GM18858 (cell line): Measurements from ENCODE around the gene CIROP.
"Not testable (repeated sequence)": the region's sequence is repeated elsewhere in the genome, so short reads cannot be mapped to it uniquely, and the experiment has no call there.

Source experiments
- ATAC-seq: cut with Tn5 transposase; IDR thresholded peaks from one replicate; pipeline ENCODE4 v1.9.1; 2021; ENCODE audit not compliant: unreplicated experiment

CIROP gene

GRCh38 chr14:23115039-23115731 lies 10.4 kb upstream of the CIROP start:
- no peak for ATAC-seq

GRCh38 chr14:23114669-23115038 lies 9.9 kb upstream of the CIROP start:
- ATAC-seq: no peak

DNA sequence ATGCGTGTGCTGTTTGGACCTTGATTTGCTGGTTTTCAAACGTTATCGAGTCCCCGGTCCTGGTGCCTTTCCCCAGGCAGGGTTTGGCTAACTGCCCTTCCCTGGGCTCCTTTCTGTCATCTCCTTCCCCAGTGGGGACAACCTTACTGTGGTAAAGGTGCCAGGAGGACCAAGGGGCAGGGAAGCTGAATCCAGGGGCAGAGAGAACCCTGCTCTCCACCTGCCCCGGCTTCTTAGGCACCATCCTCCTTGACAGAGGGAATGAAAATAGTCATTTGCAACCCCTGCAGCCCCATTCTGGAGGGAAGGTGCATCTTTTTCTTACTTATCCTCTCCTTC lies 9.3 kb upstream of the CIROP start:
- ATAC-seq: no peak

- no peak for ATAC-seq
These were observed 8.8 kb upstream of the CIROP start for GRCh38 chr14:23113431-23114119.

DNA sequence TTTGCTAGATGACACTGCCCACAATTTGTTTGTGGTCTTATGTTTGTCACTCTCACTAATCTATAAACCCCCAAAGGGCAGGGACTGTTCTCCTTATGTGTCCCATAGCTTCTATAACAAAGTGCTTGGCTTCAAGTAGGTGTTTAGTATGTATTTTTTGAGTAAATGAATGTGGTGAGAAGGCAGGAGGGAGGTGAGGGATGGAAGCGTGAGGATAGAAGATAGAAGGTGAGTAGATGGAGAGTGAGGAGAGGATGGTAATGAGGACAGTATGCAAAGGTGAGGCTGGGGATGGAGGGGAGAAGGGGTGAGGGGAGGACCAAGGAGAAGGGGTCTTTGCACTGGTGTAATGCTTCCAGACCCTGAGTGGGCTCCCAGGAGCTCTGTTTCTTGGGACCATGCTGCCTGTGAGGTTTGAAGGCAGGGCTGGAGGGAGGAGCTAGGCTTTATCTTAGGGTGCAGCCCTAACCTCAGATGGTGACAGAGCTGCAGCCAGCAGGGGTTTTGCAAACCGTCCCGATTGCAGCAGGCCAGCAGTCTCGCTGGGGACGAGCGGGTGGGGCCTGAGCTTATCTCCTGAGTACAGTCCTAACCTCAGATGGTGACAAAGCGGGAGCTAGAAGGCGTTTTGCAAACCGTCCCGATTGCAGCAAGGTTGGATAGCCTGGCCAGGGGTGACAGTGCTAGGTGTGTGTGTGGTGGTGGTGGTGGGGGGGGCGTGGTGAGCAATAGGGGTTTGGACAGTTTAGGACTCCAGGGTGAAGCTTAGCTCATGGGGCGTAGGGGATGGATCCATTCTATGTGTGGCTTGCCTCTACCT lies 7.8 kb upstream of the CIROP start:
- ATAC-seq: no peak

DNA sequence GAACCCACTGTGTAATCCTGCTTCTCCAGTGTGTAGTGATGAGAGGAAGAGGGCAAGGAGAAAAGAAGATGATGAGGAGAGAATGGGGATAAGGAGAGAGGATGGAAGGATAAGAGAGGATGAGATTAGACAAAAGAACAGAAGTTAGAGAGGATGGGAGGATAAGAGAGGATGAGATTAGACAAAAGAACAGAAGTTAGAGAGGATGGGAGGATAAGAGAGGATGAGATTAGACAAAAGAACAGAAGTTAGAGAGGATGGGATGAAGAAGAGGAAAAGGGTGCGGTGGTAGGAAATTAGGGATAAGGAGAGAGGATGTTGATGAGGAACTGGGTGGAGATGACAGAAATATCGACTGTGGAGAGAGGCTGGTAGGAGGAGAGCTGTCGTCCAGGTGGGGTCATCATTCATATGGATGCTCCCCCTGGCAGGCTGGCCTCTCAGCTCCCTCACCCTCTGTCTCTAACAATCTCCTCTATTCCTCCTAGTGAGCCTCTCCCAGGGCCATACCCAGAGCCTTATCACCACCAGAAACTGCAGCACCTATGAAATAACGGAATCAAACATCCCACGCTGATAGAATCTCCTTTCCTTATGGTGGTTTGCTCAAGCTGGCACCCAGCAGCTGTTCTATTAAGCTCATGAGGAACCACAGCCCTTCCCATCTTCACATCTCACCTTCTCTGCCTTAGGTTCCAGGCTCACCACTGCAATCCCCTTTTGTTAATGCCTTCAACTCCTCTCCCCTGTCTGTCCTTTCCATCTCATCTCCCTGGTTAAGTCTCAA lies 6.0 kb upstream of the CIROP start:
- ATAC-seq: no peak

DNA sequence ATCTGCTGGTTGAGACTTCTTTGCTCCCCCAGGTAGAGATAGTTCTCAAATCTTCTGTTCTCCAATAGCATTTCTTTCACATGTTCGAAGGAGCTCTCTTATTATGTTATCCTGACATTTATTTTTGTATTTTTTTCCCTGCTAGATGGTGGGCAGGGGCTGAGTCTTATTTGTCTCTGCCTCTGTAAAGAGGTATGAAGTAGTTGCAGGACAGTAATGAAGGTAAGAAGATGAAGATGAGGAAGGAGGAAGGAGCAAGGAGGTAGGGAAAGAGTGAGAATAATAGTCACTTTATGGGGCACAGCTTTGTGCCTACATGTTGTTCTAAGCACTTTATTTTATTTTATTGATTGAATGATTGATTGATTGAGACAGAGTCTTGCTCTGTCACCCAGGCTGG lies 5.0 kb upstream of the CIROP start:
- ATAC-seq: no peak

- not testable (repeated sequence) for ATAC-seq
These were observed 3.4 kb upstream of the CIROP start for GRCh38 chr14:23108169-23108568.

DNA sequence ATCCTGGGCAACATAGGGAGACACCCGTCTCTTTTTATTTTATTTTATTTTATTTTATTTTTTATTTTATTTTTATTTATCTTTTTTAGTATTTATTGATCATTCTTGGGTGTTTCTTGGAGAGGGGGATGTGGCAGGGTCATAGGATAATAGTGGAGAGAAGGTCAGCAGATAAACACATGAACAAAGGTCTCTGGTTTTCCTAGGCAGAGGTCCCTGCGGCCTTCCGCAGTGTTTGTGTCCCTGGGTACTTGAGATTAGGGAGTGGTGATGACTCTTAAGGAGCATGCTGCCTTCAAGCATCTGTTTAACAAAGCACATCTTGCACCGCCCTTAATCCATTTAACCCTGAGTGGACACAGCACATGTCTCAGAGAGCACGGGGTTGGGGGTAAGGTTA lies 2.8 kb upstream of the CIROP start:
- ATAC-seq: not testable (repeated sequence)

- ATAC-seq: no peak
These were observed 1.9 kb upstream of the CIROP start for GRCh38 chr14:23106747-23107045.

- ATAC-seq: no peak
These were observed 597 bp upstream of the CIROP start for GRCh38 chr14:23105348-23105824.

- ATAC-seq: no peak
These were observed 659 bp downstream of the CIROP start for GRCh38 chr14:23104070-23104590.

DNA sequence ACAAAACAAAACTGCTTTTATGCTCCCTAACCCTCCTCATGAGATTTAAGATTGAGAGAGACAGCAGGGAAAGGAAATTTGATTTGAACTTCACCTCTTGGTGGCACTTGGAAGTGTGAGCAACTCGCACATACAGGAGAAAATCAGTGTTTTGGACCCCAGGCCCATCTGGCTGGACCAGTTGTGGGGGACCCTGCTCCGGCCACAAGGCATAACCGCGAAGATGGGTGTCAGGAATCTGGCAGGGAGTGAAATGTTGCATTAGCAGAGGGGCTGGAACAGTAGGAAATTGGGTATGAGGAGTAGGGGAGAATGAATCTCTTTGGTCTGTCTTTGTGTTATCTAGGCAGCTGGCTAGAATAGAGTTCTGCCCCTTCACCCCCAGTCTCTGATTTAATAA lies 1.2 kb downstream of the CIROP start:
- ATAC-seq: no peak

DNA sequence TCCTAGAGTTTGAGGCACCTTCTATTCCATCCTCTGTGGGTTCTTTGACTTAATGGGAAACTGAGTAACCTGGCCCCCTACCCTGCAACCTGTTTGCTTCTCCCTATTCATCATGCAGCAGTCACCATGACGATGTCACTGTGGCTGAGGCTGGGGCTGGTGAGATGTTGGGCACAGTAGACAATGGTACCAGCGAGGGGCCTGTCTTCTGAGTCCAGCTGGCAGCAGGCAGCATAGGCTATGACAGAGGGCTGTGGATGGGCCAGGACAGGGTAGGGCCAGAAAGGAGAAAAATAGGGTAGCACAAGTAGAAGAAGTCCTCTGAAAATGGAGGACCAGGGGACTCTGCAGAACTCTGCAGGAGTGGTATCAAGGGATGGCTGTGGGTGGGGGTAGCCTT lies 2.0 kb downstream of the CIROP start:
- ATAC-seq: no peak

DNA sequence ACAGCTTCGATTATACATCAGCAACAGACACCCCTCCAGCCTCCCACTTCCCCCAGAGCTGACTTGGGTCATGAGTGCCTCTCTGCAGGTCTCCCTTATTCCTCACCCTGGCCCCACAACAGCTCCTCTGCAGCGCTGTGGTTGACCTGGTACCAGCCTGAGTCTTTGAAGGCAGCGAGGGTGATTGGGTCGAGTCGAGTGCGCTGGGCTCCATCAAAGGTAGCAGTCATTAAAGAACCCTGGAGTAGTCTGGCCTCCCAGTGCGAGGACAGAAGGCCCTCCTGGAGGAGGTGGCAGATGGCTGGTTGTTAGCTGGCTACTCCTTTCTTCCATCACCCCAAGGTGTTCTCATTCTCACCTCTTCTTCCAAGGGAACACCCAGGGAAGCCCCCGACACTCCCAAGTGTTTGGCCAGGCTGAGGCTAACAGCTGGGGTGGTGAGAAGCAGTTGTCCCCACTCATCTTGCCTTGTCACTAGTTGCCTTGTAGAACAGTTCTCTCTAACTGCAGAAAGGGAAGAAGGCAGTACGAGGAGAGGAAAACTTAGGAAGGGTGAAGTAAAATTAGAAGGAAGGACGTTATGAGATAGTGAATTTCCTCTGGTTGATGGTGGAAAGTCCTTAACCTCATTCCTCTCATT lies 2.7 kb downstream of the CIROP start:
- no peak for ATAC-seq

- no peak for ATAC-seq
These were observed 3.4 kb downstream of the CIROP start for GRCh38 chr14:23101213-23101970.

- ATAC-seq: no peak
These were observed 5.5 kb downstream of the CIROP start for GRCh38 chr14:23099212-23099861.

DNA sequence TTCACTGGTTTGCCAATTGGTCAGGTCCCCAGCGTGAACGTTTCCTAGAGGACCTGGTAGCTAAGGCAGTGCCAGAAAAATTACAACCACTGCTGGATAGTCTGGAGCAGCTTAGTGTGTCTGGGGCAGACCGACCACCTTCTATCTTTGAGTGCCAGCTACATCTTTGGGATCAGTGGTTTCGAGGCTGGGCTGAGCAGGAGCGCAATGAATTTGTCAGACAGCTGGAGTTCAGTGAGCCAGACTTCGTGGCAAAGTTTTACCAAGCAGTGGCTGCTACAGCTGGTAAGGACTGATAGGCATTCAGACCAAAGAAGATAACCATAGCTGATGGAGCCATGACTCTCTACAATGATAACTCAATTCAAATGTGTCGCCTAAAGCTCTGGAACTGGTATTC lies 7.0 kb downstream of the CIROP start:
- ATAC-seq: no peak
